NCI-H82 (cell line): ENCODE measurements around the gene CLEC2A.
A peak's percentile ranks its signal among the peaks of the same experiment; 100 is the strongest.

ENCODE experiments used
- DNase-seq: peaks from one replicate; lab custom pipeline; 2025; lab: John Stamatoyannopoulos, UW

The CLEC2A gene

DNA sequence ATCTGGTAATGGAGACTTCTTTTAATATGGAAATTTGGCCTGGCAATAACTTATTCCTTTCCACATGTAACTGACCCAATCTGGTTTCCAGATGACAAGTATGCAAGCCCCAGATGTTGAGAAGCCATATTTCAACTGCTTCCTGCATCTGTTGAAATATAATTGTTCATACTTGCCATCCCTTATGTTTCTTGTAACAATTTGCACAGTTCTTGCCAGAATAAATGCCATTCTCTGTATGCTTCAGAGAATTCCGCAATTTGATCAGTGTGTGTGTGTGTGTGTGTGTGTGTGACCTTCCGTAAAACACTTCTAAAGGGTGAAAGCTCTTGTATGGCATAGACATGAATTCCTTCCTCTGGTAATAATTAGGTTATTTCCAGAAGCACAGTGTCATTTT is 1.8 kb upstream of the CLEC2A start:
- DNase-seq: no peak

DNA sequence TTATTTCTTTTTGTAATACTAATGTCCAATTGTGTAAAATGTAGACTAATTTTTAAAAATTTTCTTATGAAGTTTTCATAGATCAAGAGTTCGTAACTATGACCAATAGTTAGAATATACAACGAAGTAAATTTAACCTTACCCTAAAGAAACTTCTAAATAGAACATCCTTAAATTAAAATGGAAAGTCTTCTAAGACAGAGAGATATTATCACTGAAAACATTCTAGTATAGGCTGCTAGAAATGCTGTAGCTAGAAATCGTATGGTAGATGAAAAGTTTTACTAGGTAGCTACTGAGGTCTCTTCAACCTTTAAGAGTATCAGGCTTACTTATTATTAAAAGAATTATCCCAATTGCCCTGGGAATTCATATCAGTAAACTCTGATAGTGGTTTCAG is 925 bp downstream of the CLEC2A start:
- DNase-seq: no peak

DNA sequence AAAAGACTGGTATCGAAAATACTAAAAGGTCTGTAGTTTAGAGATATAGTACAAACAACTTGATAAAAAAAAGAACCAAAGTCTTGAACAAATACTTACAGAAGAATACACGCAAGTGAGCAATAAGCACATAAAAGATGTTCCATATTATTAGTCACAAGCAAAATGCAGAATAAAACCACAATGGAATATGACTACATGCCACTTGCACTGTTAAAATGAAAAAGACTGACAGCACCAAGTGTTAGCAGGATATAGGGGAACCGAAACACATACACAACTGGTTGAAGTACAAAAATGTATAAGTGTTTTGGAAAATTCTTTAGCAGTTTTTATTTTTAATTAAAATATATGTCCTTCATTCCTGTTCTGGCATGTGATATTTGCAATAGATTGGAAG is 3.6 kb downstream of the CLEC2A start:
- DNase-seq: no peak

DNA sequence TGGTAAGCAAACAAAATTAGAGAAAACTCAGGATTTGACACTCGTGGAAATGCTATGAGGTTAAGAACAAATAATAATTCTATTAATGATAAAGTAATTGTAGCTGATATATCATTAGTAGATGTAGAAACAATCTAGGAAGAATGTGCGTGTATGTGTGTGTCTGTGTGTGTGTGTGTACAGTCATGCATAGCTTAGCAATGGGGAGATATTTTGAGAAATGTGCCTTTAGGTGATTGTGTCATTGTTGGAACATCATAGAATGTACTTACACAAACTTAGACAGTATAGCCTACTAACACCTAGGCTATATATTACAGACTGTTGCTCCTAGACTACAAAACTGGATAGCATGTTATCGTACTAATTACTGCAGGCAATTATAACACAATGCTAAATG is 5.3 kb downstream of the CLEC2A start:
- no peak for DNase-seq

DNA sequence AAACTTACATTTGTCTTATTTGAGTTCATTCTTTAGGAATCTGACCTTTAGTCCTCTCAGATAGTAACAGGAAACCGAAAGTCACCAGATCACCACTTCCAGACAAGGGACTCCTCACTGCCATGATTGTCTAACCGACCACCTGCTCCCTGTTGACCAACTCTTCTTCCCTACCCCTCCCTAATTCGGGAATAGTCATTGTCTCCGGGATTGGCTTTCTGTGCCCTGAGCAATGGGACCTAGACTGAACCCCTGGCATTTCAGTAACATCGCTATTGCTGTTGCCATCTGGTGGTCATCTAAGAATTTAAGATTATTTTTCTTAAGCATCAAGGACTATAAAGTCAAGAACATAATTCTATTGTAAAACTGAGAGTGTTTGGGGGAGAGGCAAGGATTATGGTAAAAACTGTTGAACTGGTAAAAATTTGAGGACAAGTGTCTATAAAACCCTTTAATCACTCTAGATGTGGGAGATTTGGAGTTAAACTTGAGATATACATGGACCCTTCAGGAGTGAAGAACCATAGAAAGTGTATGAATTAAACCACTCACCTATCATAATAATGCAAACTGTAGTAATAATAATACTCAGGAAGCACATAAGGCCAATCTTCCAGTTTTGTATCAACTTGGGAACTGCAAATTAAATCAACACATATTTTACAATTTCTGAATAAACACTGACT is 6.3 kb downstream of the CLEC2A start:
- DNase-seq: peak; percentile 73

DNA sequence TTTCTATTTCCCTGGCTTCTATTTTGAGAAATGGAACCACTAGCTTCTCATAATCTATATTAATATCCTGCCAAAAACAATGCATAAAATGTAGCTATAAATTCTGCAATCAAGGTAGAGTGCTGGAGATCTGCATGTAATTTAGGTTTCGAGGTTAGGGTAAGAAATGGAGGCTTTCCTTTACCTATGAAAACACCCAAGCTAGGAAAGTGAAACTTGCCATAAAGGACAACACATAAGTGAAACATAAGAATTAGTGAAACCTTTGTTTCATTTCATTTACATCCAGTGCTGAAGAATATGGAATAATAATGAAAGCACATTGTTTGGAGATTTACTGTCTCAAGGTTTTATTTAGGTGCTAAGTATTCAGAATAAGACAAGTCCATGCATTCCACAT is 9.7 kb downstream of the CLEC2A start:
- no peak for DNase-seq

GRCh38 chr12:9920451-9920850 is 11.7 kb downstream of the CLEC2A start:
- DNase-seq: no peak

- no peak for DNase-seq
Measured at GRCh38 chr12:9919443-9919842, 12.7 kb downstream of the CLEC2A start.

GRCh38 chr12:9911708-9912107 is 20.5 kb downstream of the CLEC2A start:
- DNase-seq: no peak

DNA sequence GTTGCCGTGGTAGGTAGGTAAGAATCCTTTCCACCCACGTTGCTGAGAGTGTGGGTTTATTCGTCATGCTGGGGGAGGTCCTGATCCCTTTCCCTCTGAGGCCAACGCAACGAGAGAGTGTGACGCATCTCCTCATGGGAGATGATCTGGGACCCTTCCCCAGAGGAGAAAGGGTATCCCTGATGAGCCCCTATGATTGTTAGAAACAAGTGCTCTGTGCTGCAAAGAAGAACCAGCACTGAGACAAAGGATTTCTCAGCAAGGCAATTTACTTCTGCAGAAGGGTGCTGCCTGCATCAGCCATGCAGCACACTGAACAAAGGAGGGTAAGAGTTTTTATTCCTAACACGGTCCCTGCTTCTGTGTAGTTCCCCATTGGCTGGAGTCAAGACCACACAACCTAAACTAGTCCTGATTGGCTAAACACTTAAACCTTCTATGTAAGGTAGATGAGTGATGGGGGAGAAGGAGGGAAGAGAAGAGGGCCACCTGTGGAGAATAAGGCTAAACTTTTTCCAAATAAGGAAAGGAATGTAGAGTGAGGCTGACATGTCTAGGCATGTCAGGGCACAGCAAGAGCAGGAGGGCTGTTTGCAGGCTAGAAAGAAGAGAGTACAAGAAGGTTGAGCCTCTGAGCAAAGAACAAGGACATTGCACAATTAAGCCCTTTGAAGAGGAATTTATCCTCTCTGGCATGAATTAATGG is 21.3 kb downstream of the CLEC2A start:
- DNase-seq: no peak

- no peak for DNase-seq
Measured at GRCh38 chr12:9909724-9910123, 22.4 kb downstream of the CLEC2A start.

GRCh38 chr12:9908350-9908749 is 23.8 kb downstream of the CLEC2A start:
- DNase-seq: no peak

DNA sequence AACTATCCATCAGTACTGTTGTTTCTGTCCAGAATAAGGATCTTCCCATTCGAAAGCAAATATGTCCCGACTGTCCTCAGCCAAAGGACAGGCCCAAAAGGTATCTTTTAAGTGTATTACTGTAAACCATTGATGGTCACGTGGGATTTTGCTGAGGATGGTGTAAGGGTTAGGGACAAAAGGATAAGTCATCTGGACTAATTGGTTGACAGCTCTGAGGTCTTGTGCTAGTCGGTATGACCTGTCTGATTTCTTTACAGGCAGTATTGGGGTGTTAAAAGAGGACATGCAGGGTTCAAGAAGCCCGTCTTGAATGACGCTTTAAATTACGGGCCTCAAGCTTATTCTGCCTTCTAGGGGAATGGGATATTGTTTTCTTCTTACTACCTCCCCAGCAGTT is 24.4 kb downstream of the CLEC2A start:
- DNase-seq: no peak

- DNase-seq: no peak
Measured at GRCh38 chr12:9906873-9907272, 25.3 kb downstream of the CLEC2A start.

DNA sequence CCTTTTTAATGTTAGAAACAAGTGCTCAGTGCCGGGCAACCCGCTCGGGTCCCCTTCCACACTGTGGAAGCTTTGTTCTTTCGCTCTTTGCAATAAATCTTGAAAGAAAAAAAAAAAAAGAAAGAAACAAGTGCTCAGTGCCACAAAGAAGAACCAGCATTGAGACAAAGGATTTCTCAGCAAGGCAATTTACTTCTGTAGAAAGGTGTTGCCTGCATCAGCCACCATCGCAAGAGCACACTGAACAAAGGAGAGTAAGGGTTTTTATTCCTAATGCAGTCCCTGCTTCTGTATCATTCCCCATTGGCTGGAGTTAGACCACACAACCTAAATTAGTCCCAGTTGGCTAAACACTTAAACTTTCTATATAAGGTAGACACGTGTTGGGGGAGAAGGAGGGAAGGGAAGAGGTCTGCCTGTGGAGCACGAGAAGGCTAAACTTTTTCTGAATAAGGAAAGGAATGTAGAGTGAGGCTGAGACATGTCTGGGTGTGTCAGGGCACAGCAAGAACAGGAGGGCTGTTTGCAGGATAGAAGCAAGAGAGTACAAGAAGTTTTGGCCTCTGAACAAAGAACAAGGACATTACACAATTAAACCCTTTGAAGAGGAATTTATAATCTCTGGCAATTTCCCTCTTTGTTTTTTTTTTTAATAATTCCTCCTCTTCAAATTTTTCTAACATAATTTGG is 29.5 kb downstream of the CLEC2A start:
- DNase-seq: no peak

- DNase-seq: no peak
Measured at GRCh38 chr12:9900930-9901329, 31.2 kb downstream of the CLEC2A start.

GRCh38 chr12:9899209-9899608 is 33.0 kb downstream of the CLEC2A start:
- no peak for DNase-seq

GRCh38 chr12:9897535-9897934 is 34.6 kb downstream of the CLEC2A start:
- no peak for DNase-seq

- DNase-seq: no peak
Measured at GRCh38 chr12:9895215-9895971, 36.8 kb downstream of the CLEC2A start.

GRCh38 chr12:9888665-9889273 is 43.4 kb downstream of the CLEC2A start:
- no peak for DNase-seq

GRCh38 chr12:9883175-9883574 is 49.0 kb downstream of the CLEC2A start:
- peak; percentile 12 for DNase-seq

DNA sequence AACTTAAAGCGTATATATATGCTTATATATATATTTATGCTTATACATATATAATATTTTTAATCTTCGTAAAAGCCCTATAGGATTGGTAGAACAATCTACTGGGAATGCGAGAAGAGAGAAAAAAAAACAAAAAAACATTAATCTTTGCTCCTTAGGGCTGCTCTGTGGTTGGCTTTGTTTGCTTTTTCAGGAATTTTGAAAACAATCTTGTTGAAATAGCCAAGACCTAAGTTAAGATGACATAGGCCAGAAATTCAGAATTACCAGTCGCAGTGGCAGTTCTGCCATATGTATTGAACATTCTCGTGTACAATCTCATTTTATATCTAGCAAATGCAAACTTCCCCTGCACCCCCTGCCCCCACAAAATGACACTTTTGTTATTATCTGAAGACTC is 50.2 kb downstream of the CLEC2A start:
- no peak for DNase-seq
